Mesothelial cell of epicardium (in vitro differentiated cells): Measurements from ENCODE around the gene RBM38. TPM values are rescaled to one million over a fixed set of nuclear protein-coding genes. Genes with fewer than 3 reads are reported as not detected.
"Not testable (repeated sequence)": the region's sequence is repeated elsewhere in the genome, so short reads cannot be mapped to it uniquely, and the experiment has no call there.

Source experiments
- DNase-seq, 2 experiments: peaks; one replicate each; pipeline ENCODE4 v3.0.0; 2021; ENCODE audit warnings: low spot score in 2 of 2; ENCODE audit not compliant: unreplicated experiment in 2 of 2
- H3K27ac Mint-ChIP-seq: 2 replicates; pipeline ENCODE4 v1.8.0; 2021; ENCODE audit warnings: mixed read lengths
- H3K27me3 Mint-ChIP-seq: 2 replicates; pipeline ENCODE4 v1.8.0; 2021; ENCODE audit warnings: low read depth, mixed read lengths
- H3K36me3 Mint-ChIP-seq: 2 replicates; pipeline ENCODE4 v1.8.0; 2021; ENCODE audit warnings: mixed read lengths
- H3K4me1 Mint-ChIP-seq: 2 replicates; pipeline ENCODE4 v1.8.0; 2021; ENCODE audit warnings: mixed read lengths
- H3K4me3 Mint-ChIP-seq: 2 replicates; pipeline ENCODE4 v1.8.0; 2021; ENCODE audit warnings: mild to moderate bottlenecking, moderate library complexity, mixed read lengths
- H3K9me3 Mint-ChIP-seq: 2 replicates; pipeline ENCODE4 v1.8.0; 2021; ENCODE audit warnings: mixed read lengths
- CTCF ChIP-seq: fragments of 200-600 bp; sonication (generic); IDR thresholded peaks from one replicate; pipeline ENCODE4 v1.5.0; 2021; ENCODE audit warnings: antibody characterized with exemption; ENCODE audit not compliant: unreplicated experiment
- total RNA-seq: library from RNA; stranded (reverse); gene quantifications from 3 replicates; pipeline ENCODE4 v1.2.1, GENCODE V29; 2021

RBM38 gene
- 23.8 to 25.6 TPM (median 25.3 TPM) in 3 replicates for total RNA-seq

- Mint-ChIP-seq H3K27me3 (no peaks in the 10 kb centered on the region), H3K36me3 (peaks cover 4% of the 10 kb centered on the region), H3K27ac (peak within 1 kb of the TSS; percentile 88), H3K4me1 (peaks cover 30% of the 10 kb centered on the region), H3K4me3 (peak within 1 kb of the TSS; percentile 83), H3K9me3 (no peaks in the 10 kb centered on the region)
- no peak for TF ChIP-seq CTCF
- DNase-seq: peak; percentile 68 to 74
These were observed at the start of gene RBM38 for GRCh38 chr20:57390604-57391438. Gene RBM38 (plus strand): TSS chr20:57391396. CDS start chr20:57391582, 186 bp downstream.

- no peaks in the 10 kb centered on the region for H3K4me1 Mint-ChIP-seq
- no peaks in the 10 kb centered on the region for H3K9me3 Mint-ChIP-seq
- DNase-seq: no peak
- peaks cover under 1% of the 10 kb centered on the region for H3K27me3 Mint-ChIP-seq
- H3K27ac Mint-ChIP-seq: no peak overlapping the region
- H3K36me3 Mint-ChIP-seq: no peaks in the 10 kb centered on the region
- TF ChIP-seq CTCF: no peak
- H3K4me3 Mint-ChIP-seq: no peak overlapping the region
These were observed 49.5 kb upstream of the RBM38 start for GRCh38 chr20:57341663-57342062.

- no peaks in the 10 kb centered on the region for H3K36me3 Mint-ChIP-seq
- H3K4me3 Mint-ChIP-seq: no peak overlapping the region
- H3K4me1 Mint-ChIP-seq: no peaks in the 10 kb centered on the region
- no peaks in the 10 kb centered on the region for H3K9me3 Mint-ChIP-seq
- no peaks in the 10 kb centered on the region for H3K27me3 Mint-ChIP-seq
- no peak for DNase-seq
- TF ChIP-seq CTCF: no peak
- no peak overlapping the region for H3K27ac Mint-ChIP-seq
These were observed 48.4 kb upstream of the RBM38 start for GRCh38 chr20:57342829-57343228.

GRCh38 chr20:57346477-57346876, 44.7 kb upstream of the RBM38 start:
- TF ChIP-seq CTCF: peak; percentile 74
- H3K27ac Mint-ChIP-seq: no peak overlapping the region
- H3K36me3 Mint-ChIP-seq: no peaks in the 10 kb centered on the region
- H3K9me3 Mint-ChIP-seq: no peaks in the 10 kb centered on the region
- no peaks in the 10 kb centered on the region for H3K27me3 Mint-ChIP-seq
- peaks cover under 1% of the 10 kb centered on the region for H3K4me1 Mint-ChIP-seq
- H3K4me3 Mint-ChIP-seq: no peak overlapping the region
- DNase-seq: peak; percentile 57 to 82

GRCh38 chr20:57347393-57347792, 43.8 kb upstream of the RBM38 start:
- TF ChIP-seq CTCF: no peak
- no peak overlapping the region for H3K27ac Mint-ChIP-seq
- no peaks in the 10 kb centered on the region for H3K9me3 Mint-ChIP-seq
- no peaks in the 10 kb centered on the region for H3K36me3 Mint-ChIP-seq
- no peaks in the 10 kb centered on the region for H3K27me3 Mint-ChIP-seq
- H3K4me3 Mint-ChIP-seq: no peak overlapping the region
- DNase-seq: no peak
- H3K4me1 Mint-ChIP-seq: peaks cover 10% of the 10 kb centered on the region

GRCh38 chr20:57348200-57348921, 42.8 kb upstream of the RBM38 start:
- not testable (repeated sequence) for H3K36me3 Mint-ChIP-seq, H3K27me3 Mint-ChIP-seq, H3K9me3 Mint-ChIP-seq, H3K27ac Mint-ChIP-seq, H3K4me3 Mint-ChIP-seq, DNase-seq
- peaks cover 13% of the 10 kb centered on the region for H3K4me1 Mint-ChIP-seq

- H3K36me3 Mint-ChIP-seq, DNase-seq, H3K9me3 Mint-ChIP-seq, H3K4me3 Mint-ChIP-seq, H3K27ac Mint-ChIP-seq, H3K27me3 Mint-ChIP-seq: not testable (repeated sequence)
- H3K4me1 Mint-ChIP-seq: peaks cover 13% of the 10 kb centered on the region
These were observed 42.1 kb upstream of the RBM38 start for GRCh38 chr20:57348922-57349574.
